GM19463 (cell line): ENCODE data around the gene KDM3A.
A peak's percentile ranks its signal among the peaks of the same experiment; 100 is the strongest.

Source experiments
- ATAC-seq: cut with Tn5 transposase; IDR thresholded peaks from one replicate; pipeline ENCODE4 v1.9.1; 2021; ENCODE audit warnings: mild to moderate bottlenecking, moderate library complexity; ENCODE audit not compliant: unreplicated experiment

Gene KDM3A

DNA sequence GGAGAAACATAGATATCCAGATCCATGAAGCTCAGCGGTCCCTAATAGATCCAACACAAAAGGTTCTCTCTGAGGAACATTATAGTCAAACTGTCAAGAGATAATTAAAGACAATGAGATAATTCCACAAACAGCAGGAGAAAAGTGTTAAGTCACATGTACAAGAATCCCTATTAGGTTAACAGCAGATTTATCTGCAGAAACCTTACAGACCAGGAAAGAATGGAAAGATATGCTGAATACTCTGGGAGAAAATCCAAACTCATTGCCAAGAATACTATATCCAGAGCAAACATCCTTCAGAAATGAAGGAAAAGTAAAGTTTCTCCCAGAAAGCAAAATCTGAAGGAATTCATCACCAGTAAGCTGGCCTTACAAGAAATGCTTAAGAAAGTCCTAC, 10.8 kb upstream of the KDM3A start:
- ATAC-seq: no peak

DNA sequence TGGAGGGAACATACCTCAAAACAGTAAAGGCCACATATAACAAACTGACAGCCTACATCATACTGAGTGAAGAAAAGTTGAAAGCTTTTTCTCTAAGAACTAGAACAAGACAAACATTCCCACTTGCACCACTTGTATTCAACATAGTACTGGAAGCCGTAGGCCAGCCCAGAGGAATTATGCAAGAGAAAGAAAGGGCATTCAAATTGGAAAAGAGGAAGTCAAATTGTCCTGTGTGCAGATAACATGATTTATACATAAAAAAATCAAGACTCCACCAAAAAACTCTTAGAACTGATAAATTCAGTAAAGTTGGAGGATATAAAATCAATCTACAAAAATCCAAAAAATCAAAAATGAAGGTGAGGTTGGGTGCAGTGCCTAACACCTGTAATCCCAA, 8.0 kb upstream of the KDM3A start:
- no peak for ATAC-seq

DNA sequence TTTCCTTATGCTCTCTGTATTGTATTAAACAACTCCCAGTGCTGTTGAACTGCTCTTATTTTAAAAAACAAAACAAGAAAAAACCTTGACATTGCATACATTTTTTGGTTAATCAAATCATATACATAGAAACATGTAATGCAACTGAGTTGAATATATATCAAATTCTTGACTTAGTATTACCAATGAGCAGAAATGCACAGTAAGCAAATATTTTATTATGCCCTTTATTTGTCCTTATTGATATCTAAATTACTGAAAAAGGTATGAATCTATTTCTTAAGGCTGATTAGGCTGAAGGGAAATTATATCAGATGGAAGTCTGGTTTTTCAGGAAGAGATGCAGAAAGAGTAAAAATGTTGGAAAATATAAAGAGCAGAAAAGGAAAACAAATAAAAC, 6.9 kb upstream of the KDM3A start:
- no peak for ATAC-seq

DNA sequence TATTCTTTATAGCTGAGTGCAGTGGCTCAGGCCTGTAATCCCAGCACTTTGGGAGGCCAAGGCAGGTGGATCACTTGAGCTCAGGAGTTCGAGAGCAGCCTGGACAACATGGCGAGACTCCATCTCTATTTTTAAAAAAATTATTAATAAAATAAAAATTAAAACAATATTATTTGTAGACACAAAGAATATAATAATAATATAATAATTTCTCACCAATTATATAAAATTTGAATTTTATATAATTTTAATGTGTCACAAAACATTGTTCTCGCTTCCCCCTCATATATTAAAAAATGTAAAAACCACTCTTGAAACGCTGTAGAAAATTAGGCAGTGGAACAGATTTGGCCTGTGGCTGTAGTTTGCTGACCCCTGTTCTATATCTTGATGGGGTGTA, 5.6 kb upstream of the KDM3A start:
- ATAC-seq: no peak

DNA sequence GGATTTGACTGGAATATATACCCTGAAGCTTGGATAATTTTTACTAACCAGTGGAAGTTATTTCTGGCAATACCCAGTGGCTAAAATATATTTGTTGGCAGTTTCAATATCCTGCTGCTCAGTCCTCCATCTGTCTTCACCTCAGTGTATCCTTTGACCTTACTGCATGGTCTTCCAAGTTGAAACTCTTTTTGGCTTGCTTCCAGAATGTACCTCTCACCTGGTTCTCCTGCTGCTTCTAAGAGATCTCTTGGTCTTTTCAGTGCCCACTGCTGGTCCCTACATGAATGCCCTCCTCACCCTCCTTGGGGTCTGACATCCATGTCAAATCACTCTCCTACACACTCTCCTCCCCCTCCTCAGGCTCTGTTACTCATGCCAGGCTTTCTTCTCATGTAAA, 4.8 kb upstream of the KDM3A start:
- ATAC-seq: no peak

DNA sequence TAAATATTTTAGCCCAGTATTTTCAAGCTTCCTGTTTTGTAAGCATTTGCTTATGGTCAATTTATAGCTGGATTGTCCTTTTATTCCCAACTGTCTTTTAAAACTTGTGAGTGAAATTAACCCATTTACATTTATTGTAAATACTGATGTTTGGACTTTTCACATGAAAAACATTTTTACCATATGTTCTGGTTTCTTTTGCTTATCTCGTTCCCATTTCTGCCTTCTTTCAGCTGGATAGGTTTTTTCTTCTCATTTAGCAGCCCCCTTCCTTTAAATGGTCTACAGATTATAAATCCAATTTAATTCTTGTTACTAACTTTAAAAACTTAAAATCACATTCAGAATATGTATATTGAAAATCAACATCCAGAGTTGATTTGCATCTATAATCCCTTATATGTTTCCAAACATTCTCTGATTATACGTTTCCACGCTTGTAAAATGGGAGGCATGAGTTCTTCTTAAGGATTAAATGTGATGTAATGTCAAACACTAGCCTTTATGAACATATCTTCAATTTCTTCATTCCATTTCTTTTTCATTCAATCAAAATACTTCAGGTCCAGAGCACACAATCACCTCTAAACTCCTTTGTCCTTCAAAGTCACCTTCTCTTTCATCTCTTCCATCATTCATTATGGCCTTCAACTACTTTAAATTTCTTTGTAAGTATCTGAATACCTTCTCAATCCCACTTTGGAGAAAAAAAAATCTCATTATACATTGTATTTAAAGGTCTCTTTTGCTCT, 1.1 kb upstream of the KDM3A start:
- ATAC-seq: no peak

DNA sequence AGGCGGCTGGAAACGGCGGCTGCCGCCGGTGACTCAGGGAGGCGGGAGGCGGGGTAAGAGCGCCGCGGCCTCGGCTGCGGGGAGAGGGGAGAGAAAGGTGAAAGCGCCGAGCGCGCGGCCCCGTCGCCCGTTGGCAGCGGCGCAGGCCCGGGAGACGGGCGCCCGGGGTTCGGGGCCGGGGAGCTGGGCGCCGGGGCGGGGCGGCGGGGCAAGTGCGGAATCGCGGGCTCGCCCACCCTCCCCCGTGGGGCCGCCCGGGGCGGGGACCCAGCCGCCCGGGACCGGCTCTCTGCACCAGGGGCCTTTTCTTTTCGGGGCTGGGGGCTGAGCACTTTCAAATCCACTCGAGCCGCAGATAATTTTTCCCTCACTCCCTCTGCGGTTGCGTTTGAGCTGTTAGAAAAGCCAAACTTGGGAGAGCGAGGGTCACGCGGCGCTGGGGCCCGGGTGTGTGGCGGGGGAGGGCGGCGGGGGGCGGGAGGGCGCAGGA, 266 bp downstream of the KDM3A start:
- peak; percentile 10 for ATAC-seq

DNA sequence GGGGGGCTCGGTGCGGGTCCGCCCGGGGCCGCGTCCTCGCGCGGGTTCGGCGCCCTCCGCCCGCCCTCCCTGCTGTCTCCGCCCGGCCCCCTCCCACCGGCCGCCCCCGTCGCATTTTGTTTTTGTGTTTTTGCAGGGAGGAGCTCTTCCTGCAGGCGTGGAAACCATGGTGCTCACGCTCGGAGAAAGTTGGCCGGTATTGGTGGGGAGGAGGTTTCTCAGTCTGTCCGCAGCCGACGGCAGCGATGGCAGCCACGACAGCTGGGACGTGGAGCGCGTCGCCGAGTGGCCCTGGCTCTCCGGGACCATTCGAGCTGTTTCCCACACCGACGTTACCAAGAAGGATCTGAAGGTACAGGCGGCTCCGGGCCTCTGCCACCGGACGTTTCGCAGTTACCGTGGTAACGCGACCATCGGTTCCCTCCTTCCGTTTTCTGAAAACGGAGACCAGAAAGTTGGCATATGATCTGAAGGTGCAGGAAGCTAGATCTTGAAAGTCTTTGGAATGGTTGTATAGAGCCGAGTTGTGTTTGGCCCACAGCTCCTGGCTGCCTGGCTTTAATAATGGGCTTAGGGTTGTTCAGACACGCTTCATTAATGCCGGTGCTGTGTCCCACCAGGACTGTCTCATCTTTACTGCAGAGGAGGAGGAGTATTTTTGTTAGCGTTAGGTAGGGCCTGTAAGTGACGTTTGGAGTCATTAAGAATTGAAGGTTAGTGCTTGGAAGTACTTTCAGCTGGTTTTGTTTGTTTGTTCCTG, 891 bp downstream of the KDM3A start:
- ATAC-seq: no peak

DNA sequence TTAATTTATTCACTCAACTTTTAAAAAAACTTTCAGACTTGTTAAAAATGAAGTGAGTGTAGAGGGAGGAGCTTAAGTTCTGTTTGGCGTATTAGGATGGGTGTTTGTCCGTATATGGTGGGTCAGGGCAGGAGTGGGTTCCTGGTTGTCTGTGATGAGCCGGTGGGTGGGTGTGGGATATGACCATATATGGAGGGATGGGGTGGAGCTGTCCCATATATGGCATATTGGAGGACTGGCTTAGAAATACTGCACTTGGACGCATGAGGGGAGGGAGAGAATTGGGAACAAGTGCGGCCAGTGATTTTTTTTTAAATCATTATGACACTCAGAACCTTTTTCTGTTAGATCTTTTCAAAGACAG, 1.5 kb downstream of the KDM3A start:
- peak; percentile 51 for ATAC-seq

DNA sequence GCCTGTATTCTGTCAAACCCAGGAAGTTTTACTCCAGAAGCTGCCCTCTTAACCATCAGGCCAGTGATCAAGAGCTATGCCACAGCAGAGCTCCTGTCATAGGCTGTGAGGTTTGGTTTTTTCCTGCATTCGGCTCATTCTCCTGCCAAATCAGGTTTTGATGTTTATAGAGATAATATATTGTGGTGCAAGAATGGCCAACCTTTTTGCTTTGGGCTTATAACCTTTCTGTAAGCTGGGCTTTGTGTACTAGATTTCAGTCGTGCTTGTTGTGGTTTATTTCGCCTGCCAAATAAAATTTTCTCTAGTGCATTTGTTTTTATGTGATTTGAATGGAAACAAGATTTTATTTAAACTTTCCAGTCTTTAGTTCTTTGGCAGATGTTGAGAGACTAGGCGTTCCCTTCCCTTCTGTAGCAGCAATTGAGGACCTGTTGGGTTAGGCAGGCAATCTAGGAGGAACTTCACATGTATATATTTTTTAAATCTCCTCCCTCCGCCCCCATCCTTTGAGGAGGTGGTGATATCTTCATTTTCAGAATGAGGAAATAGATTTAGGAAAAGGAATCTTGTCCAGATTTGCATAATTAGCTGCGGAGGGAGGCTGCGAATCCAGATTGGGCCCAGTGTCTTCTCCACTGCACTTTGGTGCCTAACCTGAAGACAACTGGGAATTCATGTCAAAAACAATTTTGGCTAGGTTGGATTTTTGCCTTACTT, 2.6 kb downstream of the KDM3A start:
- no peak for ATAC-seq

DNA sequence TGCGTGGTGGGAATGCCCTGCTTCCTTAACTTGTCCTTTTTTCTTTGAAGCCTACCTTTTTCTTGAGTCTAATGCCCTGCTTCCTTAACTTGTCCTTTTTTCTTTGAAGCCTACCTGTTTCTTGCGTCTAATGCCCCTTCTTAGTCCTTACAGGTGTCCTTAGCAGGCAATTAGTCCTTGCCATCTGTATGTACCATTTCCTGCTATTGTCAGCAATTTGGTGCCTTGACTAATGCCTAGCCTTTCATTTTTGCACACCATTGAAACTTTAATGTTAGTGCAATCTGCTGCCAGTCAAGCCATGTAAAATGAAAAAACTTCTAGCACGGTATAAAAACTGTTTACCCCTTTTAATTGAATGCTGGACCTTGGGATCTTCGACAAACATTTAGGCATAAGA, 4.3 kb downstream of the KDM3A start:
- ATAC-seq: no peak

DNA sequence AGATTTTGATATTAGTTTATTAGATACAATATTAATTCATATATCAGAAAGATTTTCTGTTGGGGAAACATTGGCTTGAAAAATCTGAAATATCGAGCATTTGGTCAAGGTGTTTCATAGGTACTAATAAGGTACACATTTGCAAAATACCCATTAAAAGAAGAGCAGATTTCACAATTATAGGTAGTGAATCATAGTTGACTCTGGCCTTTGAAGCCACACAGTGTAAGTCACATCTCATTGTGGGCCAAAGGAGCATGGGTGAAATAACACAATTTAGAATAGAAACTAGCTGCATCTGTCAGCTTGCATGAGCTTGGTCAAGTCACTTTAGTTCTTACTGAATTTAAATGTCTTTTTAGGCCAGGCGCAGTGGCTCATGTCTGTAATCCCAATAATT, 4.9 kb downstream of the KDM3A start:
- no peak for ATAC-seq

DNA sequence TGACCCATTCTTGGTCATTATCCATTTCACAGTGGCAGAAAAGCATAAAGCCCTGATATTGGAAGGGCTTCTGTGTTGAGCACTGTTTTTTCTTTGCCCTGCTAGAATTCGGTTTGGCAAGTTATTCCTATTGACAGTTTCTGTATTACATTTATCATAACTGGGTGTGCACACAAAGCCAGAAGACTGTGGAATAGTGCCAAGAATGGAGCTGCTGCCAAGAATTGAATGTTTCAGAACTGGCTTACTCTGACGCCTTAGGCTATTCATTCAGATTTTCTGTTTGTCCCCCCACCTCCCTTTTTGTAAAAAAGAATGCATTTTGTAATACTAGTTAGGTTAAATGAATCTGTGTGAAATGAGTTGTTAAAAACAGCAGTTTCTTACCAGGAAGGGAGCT, 12.7 kb downstream of the KDM3A start:
- ATAC-seq: no peak

DNA sequence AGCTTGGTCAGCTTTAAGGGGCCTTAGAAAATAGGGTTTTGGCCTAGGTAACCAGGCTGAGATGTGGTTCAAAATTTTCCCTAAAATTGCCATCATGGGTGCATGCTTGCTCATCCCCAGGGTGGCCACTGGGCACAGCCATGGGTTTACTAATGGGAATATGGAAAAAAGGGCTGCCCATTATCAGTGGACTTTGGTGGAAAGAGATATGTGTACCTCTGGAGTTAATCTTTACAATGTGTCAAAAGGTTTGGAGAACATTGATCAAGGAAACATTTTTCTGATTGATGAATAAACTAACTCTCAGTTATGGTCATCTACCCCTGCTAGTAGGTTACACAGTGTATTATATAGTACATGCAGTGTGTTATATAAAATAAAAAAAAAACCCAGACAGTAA, 13.1 kb downstream of the KDM3A start:
- no peak for ATAC-seq

DNA sequence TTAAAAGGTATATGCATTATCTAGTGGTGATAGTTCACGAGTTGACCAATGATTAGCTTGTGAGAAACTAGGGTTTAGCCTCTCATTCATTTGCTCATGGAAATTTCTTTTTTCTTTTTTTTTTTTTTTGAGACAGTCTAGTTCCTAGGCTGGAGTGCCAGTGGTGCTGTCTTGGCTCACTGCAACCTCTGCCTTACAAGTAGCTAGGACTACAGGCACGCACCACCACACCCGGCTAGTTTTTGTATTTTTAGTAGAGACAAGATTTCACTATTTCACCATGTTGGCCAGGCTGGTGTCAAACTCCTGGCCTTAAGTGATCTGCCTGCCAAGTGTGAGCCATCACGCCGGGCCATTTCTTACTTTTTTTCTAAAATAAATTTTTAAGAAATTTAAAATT, 14.0 kb downstream of the KDM3A start:
- no peak for ATAC-seq

DNA sequence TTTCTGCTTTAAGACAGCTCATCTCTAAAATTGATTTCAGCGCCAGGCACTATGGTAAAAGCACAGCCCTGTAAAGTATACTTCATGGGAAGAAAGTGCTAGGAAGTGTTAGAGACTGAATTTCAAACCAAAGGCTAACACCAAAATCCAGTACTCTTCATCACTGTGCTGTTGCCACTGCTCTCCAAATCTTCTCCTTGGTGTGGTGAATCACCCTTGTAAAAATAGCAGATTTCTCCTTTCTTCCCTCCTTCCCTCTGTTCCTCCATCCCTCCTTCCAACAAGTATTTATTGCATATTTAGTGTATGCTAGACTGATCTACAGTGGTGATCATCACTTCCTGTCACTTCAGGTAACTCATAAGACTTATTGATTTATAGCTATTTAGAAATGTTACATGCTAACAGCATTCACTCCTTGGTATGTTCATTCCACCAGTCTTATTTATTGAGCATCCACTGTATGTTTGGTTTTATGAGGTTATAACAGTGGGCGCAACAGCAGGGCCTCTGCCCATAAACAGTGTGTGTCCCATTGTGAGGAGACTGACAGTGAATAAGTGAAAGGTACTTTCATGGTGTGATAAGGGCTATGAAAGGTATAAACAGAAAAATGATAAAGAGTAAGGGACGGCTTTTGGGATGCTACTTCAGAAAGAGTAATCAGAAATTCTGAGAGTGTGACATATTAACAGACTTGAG, 20.0 kb downstream of the KDM3A start:
- no peak for ATAC-seq

DNA sequence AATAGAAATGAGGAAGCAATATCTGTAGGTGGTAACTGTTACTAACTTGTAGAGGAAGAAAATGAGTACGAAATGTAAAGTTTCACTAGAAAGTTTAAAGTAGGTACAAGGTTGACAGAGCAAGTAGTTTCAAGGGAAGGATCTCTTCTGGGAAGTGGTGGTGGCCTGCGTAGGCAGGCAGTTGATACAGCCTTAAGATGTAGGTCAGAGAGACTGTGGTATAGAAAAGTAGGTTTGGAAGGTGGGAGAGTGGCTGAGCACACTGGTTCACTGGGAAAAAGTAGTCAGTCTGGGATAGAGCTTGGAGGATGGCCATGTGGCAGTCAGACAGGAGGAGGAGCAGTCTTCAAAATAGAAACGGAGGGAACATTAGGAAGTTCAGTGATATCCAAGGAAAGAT, 23.5 kb downstream of the KDM3A start:
- no peak for ATAC-seq

DNA sequence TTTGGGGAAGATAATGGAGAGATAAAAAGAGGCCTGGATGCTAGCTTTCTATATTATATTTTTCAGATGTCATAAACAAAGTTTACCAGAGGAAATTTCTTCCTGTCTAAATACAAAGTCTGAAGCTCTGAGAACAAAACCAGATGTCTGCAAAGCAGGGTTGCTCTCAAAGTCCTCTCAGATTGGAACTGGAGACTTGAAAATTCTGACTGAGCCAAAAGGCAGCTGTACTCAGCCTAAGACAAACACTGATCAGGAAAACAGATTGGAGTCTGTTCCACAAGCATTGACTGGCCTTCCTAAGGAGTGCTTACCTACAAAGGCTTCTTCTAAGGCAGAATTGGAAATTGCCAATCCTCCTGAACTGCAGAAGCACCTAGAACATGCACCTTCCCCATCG, 25.1 kb downstream of the KDM3A start:
- ATAC-seq: no peak

DNA sequence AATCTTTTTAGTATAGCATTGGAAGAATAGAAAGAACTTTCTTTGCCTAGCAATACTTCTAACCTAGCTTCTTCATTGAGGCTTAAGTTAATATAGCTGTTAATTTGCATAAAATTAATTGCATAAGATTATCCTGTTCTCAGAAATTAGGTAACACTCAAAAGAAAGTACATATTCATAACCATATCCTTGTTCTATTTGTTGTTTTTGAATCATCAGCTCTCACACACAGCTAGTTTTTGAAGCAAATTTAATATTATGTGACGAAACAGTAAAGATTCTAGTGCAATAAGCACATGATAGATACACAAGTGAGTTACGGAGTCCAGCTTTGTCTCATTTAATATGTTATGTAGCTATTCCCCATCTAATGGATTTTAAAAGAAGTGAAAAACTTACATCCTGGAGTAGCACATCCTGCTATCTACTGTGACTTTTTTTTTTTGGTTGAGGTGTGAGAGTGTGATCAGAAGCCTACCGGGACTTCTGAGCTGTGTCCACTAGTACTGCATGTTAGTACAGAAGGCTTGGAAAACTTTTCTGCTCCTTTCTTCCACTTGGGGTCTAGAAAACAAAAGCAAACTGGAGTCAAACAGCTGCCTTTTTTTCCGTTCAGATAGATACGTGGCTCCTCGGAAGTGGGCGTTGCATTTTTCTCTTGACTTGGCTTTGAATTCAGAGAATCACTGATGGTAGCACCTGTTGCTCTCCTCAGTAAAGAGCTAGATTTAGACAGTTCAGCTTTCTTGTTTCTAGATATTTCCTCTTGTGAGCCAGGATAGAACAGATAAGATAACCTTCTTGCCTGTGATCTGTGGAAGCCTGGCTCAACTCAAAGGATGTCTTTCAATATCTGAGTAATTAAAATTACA, 27.2 kb downstream of the KDM3A start:
- ATAC-seq: no peak

DNA sequence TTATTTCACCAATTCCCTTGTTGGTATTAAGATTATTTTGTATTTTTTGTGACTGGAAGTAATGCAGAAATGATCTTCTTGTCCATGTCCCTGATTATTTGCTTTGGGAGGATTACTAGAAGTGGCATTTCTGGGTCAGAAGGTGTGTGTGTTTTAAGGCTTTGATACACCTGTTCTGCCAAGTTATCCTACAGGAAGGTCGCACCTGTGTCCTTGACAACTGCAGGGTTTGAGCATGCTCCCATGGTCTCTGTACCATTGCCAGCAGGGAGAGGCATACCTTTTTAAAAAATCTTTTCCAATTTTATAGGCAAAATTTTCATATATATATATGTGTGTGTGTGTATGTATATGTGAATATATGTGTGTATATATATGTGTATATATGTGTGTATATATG, 29.7 kb downstream of the KDM3A start:
- ATAC-seq: no peak
